HG03159 (cell line): Measurements from ENCODE around the gene LRIT1.

Source experiments
- ATAC-seq: cut with Tn5 transposase; IDR thresholded peaks from one replicate; pipeline ENCODE4 v1.9.1; 2021; ENCODE audit warnings: mild to moderate bottlenecking, moderate library complexity; ENCODE audit not compliant: unreplicated experiment

The LRIT1 gene

DNA sequence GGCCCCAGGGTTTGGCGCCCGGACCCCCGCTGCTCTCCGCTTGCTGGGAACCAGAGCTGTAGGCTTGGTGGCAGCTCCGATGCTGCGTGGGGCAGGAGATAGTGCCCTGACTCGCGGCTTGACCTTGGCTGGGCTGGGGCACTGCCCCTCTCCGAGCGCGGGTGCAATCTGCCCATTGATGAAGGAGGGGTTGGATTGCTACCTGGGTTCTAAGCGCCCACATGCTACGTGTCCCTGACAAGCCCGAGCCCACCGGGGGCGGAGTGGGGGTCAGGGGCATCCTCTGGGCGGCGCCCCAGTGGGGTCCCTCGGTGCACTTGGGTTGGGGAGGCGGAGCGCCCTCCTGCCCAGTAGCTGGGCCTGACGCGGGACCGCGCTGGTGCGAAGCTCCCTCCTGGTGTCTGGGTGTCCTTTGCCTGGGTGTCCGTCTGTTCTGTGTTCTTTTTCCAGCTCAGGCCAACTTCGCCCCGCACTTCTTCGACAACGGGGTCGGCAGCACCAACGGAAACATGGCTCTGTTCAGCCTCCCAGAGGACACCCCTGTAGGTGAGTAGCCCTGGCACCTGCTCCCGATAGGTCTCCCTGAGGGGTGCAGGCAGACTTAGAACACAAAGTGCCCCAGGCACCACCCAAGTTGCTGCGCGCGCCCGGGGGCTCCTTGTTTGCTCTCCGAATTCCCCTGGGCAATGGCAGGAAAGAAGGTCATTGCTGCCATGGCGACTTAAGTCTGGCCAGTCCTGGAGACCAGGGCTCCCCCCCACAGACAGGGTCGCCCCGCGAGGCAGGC is 46.1 kb downstream of the LRIT1 start:
- ATAC-seq, result no peak

DNA sequence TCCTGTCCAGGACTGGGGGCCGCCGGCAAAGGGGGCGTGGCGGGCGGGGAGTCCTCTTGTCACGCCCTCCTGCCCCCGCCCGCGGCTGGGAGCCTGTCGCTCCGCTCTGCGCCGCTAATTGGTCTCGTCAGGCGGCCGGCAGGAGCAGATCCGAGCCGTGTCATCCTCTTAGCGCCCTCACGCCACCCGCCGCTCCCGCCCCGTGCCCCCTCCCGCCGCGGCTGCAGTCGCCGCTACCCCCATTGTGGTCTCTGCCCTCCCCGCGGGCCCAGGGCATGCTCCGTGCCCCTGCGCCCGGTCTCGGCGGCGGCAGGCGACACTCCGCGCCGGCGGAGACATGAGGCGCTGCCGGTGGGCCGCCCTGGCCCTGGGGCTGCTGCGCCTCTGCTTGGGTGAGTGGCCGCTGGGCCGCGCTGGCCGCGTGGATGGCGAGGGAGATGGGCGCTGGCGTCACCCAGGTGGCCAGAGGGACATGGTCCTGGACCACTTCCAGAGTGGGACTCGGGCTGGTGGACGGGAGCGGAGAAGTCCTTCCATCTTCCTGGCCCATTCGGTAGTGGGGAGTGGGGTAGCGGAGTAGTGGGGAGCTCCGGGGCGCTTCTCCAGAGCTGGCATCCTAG is 46.8 kb downstream of the LRIT1 start, which contains the start of gene CDHR1:
CDHR1 (plus strand) TSS at position 114 of the 620 bp plus-strand sequence; CDS start at position 338, 224 bp downstream.
- peak; percentile 73 for ATAC-seq

DNA sequence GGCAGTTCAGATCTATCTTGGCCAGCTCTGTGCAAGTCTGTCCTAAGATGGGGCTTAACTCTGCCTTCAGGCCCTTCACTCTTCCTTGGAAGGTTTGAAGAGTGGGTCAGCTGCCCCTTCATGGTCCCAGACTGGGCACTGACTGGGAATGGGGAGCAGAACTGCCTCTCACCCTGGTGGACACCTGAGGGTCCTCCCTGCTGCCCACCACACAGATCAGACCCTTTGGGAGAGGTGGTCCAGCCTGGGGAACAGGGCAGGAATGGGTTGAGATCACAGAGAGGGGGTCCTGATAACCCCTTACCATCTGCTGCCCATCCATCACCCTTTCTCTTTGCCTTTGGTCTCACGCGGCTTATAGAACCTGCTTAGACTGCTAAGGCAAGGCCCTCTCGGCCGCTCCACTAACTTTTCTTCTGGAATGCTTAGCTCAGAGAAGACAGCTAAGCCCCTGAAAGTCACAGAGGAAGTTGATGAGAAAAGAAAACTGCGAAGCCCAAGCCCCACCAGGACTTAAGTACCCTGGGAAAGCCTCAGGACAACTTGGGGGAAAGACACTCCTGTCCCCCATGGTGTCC is 47.4 kb downstream of the LRIT1 start:
- ATAC-seq, result peak; percentile 7

DNA sequence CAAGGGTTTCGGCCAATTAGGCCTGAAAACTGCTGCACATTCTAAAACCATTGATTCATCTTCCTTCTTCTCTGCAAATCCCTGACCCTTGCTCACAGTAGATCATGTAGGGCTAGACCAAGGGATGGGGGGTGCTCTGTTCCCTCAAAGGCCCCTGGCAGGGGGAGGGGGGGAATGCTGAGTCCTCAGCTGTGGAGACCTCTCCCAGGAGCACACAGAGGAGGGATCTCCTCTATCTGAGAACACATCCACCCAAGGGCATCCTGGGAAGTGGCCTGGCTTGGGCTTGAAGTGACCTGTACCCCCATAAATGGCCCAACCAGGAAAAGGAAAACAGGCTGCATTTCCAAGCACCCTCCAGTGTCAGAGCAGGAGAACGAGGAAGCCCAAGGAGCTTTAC is 48.0 kb downstream of the LRIT1 start:
- ATAC-seq, result no peak

DNA sequence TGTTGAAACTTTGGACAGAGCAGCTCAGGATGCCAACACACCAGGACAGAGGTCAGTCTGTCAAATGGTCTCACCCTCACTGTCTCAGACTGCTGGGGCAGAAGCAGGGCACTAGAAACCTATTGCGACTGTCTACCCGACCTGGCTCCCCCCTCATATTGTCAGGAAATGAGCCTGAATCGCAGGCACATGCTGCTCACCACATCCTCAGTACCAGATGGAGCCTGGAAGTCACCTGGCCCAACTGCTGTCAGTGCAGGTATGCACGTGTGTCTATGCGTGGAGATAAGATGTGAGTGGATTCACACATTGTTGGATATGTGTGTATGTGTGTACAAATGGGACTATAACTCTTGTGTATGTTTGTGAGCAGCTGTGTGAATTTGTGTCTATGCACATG is 50.2 kb downstream of the LRIT1 start:
- no peak for ATAC-seq

DNA sequence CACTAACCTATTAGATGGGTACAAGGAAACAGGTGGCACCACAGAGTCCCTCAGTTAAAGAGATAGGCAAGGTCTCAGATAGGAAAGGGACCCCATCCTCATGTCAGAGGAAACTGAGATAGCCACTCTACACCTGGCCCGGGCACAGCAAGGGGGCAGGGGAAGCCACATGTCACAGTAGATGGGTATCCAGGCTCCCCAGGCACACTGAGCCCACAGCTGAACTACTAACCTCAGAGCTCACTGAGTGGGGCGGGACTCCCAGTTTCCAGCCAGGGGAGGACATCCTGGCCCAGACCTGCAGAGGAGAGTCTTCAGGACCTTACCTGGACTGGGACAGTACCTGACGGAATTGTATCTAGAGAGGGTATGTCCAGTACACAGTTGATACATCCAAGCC is 50.7 kb downstream of the LRIT1 start:
- no peak for ATAC-seq

DNA sequence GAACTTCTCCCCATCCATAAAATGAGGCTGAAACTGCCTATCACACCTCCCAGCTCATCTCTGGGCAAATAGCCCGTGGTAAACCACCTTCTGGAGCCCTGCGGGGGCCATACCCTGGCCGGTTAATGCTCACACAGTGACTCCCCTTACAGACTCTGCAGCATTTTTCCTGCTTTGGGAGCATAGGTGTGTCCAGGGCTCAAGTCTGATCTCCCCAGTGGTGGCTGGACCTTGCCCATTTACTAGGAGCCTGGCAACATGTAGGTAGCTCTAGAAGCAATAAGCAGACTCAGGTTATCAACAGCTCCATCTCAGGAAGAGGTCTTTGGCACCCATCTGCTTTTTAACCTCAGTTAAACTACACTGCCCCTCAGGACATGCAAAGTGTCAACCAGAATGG is 52.5 kb downstream of the LRIT1 start:
- no peak for ATAC-seq

DNA sequence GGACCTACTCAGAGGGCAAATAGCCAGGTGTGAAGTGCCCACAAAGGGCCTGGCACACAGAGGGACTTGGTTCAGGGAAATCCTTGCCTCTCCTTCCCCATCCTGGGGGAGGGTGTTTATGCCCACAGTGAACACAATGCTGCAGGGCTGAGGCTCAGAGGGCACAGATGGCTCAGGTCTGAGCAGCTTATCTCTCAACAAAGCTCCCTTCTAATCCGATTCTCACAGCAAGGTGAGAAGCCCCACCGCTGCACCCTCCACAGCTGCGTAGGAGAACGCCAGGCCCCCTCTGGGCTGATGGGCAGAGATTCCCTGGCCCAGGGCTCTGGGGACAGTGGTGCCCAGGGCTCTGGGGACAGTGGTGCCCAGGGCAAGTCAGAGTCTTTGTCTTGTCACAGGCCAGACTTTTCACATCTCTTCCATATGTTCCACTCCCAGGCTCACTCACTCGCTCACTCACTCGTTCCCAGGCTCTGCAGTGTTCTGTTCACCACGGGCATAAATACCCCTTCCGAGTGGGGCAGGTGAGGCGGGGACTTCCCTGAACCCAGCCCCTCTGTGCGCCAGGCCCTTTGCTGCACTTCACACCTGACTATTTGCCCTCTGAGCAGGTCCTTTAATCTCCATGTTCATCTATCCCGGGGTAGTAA is 55.7 kb downstream of the LRIT1 start:
- ATAC-seq, result no peak

DNA sequence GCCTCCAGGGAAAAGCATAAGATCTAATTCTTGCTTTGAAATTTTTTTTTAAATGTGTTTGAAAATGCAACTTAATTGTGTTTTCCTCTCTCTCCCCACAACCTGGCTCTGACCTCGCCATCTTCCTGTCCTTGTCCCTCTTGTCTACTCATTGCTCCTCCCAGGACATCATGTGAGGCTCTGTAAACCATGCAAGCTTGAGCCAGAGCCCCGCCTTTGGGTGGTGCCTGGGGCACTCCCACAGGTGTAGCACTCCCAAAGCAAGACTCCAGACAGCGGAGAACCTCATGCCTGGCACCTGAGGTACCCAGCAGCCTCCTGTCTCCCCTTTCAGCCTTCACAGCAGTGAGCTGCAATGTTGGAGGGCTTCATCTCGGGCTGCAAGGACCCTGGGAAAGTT is 56.8 kb downstream of the LRIT1 start:
- ATAC-seq, result no peak

DNA sequence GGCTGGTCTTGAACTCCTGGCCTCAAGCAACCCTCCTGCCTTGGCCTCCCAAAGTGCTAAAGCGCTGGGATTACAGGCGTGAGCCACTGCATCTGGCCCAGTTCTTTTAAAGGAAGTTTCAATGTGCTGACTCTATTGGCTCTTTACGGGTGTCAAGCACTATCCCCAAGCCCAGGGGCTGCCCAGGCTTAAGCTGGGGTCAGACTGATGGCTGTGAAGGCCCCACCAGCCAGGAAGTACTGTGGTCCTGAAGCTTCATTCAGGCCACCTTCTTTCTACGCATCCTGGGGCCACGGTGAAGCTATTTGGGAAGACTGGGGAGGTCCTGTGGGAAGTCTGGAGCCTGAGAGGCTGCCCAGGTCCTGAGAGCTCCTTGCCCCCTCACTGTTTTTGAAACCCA is 59.7 kb downstream of the LRIT1 start:
- no peak for ATAC-seq
